ENCODE data around the gene LCN10. TPM values are rescaled to one million over a fixed set of nuclear protein-coding genes. Genes with fewer than 3 reads are reported as not detected.

The LCN10 gene
- total and polyA plus RNA-seq, 9 of the 15 experiments (the other 6 are each of a cell fraction or from before 2014, with no cell fraction given), result 0.10 to 0.21 (median 0.14) TPM; not detected in 6

DNA sequence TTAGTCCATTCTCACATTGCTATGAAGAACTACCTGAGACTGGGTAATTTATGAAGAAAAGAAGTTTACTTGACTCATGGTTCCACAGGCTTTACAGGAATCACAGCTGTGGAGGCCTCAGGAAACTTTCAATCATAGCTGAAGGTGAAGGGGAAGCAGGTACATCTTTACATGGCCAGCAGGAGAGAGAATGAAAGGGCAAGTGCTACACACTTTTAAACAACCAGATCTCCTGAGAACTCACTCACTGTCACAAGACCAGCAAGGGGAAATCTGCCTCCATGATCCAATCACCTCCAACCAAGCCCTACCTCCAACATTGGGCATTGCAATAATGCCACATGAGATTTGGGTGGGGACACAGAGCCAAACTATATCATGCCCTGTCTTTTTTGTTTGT lies 9.1 kb upstream of the LCN10 start:
- Histone ChIP-seq H4K20me1 (replicated peaks; ENCODE audit: control insufficient read depth, insufficient read depth, low read length) (no peaks in the 10 kb centered on the region), H3K4me3 (no peak overlapping the region), H3K79me2 (ENCODE audit: control insufficient read depth, insufficient read depth, low read length) (no peaks in the 10 kb centered on the region), H3K27ac (ENCODE audit: extremely low read depth, low read depth, low read length) (no peak overlapping the region), H3K9me3 (replicated peaks; ENCODE audit: control insufficient read depth, insufficient read depth, low read depth, low read length) (peaks cover 13% of the 10 kb centered on the region), H3K9me1 (ENCODE audit: control insufficient read depth, insufficient read depth, low read length) (no peaks in the 10 kb centered on the region), H3K9ac (ENCODE audit: insufficient read depth in 1 of 2, low read depth in 2 of 2, low read length in 2 of 2) (no peak overlapping the region), H3K4me2 (ENCODE audit: insufficient read depth, low read length) (no peak overlapping the region), H3K27me3 (ENCODE audit: control insufficient read depth in 2 of 2, insufficient read depth in 2 of 2, low read length in 2 of 2) (no peaks in the 10 kb centered on the region), H3K4me1 (replicated peaks in 1 of 2; ENCODE audit: control insufficient read depth in 2 of 2, insufficient read depth in 2 of 2, low read length in 2 of 2) (peaks cover 0 to 50% of the 10 kb centered on the region in 2 experiments; a peak in 3 of 5 replicates), H3K36me3 (ENCODE audit: control insufficient read depth, insufficient read depth, low read length) (no peaks in the 10 kb centered on the region), H2AFZ (ENCODE audit: low read depth, low read length) (no peak overlapping the region)
- TF ChIP-seq ZNF778 (CRISPR knock-in tag; IDR thresholded peaks at IDR 0.05), result no peak
- TF ChIP-seq, protein P1, sequence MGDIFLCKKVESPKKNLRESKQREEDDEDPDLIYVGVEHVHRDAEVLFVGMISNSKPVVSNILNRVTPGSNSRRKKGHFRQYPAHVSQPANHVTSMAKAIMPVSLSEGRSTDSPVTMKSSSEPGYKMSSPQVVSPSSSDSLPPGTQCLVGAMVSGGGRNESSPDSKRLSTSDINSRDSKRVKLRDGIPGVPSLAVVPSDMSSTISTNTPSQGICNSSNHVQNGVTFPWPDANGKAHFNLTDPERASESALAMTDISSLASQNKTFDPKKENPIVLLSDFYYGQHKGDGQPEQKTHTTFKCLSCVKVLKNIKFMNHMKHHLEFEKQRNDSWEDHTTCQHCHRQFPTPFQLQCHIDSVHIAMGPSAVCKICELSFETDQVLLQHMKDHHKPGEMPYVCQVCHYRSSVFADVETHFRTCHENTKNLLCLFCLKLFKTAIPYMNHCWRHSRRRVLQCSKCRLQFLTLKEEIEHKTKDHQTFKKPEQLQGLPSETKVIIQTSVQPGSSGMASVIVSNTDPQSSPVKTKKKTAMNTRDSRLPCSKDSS (IDR thresholded peaks at IDR 0.05; ENCODE audit: low read depth, partially characterized antibody), result peak; percentile 13
- ChIA-PET POLR2A (interaction anchor here (0.5 to 1.8 kb wide), 3 partner anchors 10 to 34 kb away, joined by 3 to 6 read pairs (median 3); no protein-coding TSS in a partner anchor), CTCF (ENCODE audit: low intra/inter-chr PET ratio) (no interaction called here)
- intact Hi-C loops (cut with micrococcal nuclease) (no loop called here), in situ Hi-C loops (cut with MboI) (no loop called here)
- DNase-seq (ENCODE audit: extremely low read depth in 1 of 4, low spot score in 3 of 4), result no peak
- ATAC-seq, result no peak
- BruUV-seq (replicated peaks), result no TSS peak
- no peak for FAIRE-seq

DNA sequence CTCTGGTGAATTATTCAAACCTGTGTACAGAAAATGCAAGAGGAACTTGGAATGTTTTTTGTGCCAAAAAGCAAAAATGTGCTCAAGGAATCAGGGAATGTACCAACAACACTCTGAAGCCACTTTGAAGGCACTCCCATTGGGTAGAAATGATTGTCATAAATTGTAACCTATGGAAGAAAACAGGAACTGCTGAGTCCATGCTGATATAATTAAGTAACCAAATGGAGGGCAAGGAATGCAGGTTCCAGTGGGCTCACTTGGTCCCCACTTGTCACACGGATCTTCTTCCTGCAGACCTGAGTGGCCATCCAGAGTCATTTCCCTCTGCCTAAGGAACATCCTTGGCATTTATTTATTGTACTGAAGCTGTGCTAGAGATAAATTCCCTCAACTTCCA lies 8.5 kb upstream of the LCN10 start:
- Histone ChIP-seq H3K79me2 (ENCODE audit: control insufficient read depth, insufficient read depth, low read length) (no peaks in the 10 kb centered on the region), H3K4me2 (ENCODE audit: insufficient read depth, low read length) (no peak overlapping the region), H3K36me3 (ENCODE audit: control insufficient read depth, insufficient read depth, low read length) (no peaks in the 10 kb centered on the region), H2AFZ (ENCODE audit: low read depth, low read length) (0 out of 2 replicates have a peak overlapping the region, but pooled peaks have one; percentile 3), H4K20me1 (replicated peaks; ENCODE audit: control insufficient read depth, insufficient read depth, low read length) (no peaks in the 10 kb centered on the region), H3K9me3 (replicated peaks; ENCODE audit: control insufficient read depth, insufficient read depth, low read depth, low read length) (peaks cover 13% of the 10 kb centered on the region), H3K4me3 (no peak overlapping the region), H3K27ac (ENCODE audit: extremely low read depth, low read depth, low read length) (no peak overlapping the region), H3K9me1 (ENCODE audit: control insufficient read depth, insufficient read depth, low read length) (no peaks in the 10 kb centered on the region), H3K4me1 (replicated peaks in 1 of 2; ENCODE audit: control insufficient read depth in 2 of 2, insufficient read depth in 2 of 2, low read length in 2 of 2) (peaks cover 0 to 55% of the 10 kb centered on the region in 2 experiments; a peak in 3 of 5 replicates), H3K9ac (ENCODE audit: insufficient read depth in 1 of 2, low read depth in 2 of 2, low read length in 2 of 2) (no peak overlapping the region), H3K27me3 (ENCODE audit: control insufficient read depth in 2 of 2, insufficient read depth in 2 of 2, low read length in 2 of 2) (no peaks in the 10 kb centered on the region)
- in situ Hi-C loops (cut with MboI), result no loop called here
- 0% methylated on average over 1 of the region's 1 CpG for WGBS (ENCODE audit: insufficient coverage, low coverage, missing lambda C conversion rate)
- no TSS peak for BruUV-seq (replicated peaks)
- ChIA-PET POLR2A (interaction anchor here (1.2 to 1.8 kb wide), 2 partner anchors 10 to 23 kb away, joined by 3 to 6 read pairs; no protein-coding TSS in a partner anchor), CTCF (ENCODE audit: low intra/inter-chr PET ratio) (no interaction called here)
- FAIRE-seq (no peak), ATAC-seq (no peak), DNase-seq (ENCODE audit: extremely low read depth in 1 of 4, low spot score in 3 of 4) (no peak)
- TF ChIP-seq, protein P2, sequence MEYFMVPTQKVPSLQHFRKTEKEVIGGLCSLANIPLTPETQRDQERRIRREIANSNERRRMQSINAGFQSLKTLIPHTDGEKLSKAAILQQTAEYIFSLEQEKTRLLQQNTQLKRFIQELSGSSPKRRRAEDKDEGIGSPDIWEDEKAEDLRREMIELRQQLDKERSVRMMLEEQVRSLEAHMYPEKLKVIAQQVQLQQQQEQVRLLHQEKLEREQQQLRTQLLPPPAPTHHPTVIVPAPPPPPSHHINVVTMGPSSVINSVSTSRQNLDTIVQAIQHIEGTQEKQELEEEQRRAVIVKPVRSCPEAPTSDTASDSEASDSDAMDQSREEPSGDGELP (CRISPR knock-in tag; IDR thresholded peaks at IDR 0.05; ENCODE audit: borderline replicate concordance), result no peak
- TF ChIP-seq ZNF57 (CRISPR knock-in tag; IDR thresholded peaks at IDR 0.05) (no peak), NFRKB (IDR thresholded peaks at IDR 0.05; ENCODE audit: low read depth) (no peak), NCOA1 (IDR thresholded peaks at IDR 0.05; ENCODE audit: low read depth) (no peak), SRSF1 (IDR thresholded peaks at IDR 0.05; ENCODE audit: low read depth, low read length) (no peak), KLF13 (tag; IDR thresholded peaks at IDR 0.05; ENCODE audit: borderline replicate concordance, low read depth) (no peak), NFE2L1 (tag; IDR thresholded peaks at IDR 0.05; ENCODE audit: borderline replicate concordance, low read depth) (no peak), SPI1 (IDR thresholded peaks at IDR 0.05; ENCODE audit: borderline replicate concordance, low read depth, low read length) (peak; percentile 84), NFYB (IDR thresholded peaks at IDR 0.05; ENCODE audit: extremely low read depth, insufficient read length) (peak; percentile 14)
- intact Hi-C loops (cut with micrococcal nuclease), result no loop called here
